ENCODE results near the gene OR1D5.

Gene OR1D5

DNA sequence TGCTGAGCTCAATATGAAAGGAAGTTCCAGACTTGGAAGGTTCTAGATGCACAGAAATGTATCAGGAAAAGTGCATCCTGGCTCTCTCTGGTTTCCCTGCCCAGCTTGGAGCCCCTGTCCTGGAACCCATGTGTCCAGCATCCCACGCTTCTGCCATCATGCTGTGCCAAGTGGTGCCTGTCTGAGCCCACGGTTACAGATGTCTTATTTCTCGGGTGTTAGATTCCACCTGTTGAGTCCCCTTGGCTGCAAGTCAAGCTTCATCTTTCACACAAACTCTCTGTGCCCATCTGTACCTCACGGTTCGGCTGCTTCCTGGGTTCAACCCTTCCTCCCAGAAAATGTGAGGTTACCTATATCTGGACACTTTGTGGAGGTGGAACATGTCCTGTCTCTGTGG, 22.5 kb downstream of the OR1D5 start:
- no peak for TF ChIP-seq CTCF (IDR thresholded peaks at IDR 0.05; ENCODE audit: extremely low read depth, missing control alignments)
- no peak for DNase-seq (ENCODE audit: low spot score)

DNA sequence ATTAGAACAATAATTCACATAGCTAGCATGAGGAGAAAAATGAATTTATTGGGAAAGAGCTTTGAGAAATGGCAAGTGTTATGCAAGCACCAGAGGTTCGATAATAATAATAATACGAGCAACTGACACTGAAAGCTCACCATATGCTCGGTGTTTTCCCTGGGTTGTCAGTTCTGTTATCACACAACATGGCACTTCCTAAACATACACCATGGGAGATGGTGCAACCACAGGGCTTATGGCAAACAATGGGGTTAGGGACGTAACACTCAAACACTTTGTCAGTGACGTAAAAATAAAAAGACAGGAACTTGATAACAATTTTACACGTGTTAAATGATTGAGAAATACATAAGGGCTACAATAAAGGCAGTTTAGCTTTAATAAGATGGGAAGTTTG, 23.7 kb downstream of the OR1D5 start:
- DNase-seq (ENCODE audit: low spot score), result no peak
- TF ChIP-seq CTCF (IDR thresholded peaks at IDR 0.05; ENCODE audit: extremely low read depth, missing control alignments), result no peak

GRCh38 chr17:3038941-3039340, 24.5 kb downstream of the OR1D5 start:
- no peak for DNase-seq (ENCODE audit: low spot score)
- no peak for TF ChIP-seq CTCF (IDR thresholded peaks at IDR 0.05; ENCODE audit: extremely low read depth, missing control alignments)

- no peak for DNase-seq (ENCODE audit: low spot score)
- TF ChIP-seq CTCF (IDR thresholded peaks at IDR 0.05; ENCODE audit: extremely low read depth, missing control alignments), result no peak
Measured at GRCh38 chr17:3037259-3037658, 26.1 kb downstream of the OR1D5 start.

DNA sequence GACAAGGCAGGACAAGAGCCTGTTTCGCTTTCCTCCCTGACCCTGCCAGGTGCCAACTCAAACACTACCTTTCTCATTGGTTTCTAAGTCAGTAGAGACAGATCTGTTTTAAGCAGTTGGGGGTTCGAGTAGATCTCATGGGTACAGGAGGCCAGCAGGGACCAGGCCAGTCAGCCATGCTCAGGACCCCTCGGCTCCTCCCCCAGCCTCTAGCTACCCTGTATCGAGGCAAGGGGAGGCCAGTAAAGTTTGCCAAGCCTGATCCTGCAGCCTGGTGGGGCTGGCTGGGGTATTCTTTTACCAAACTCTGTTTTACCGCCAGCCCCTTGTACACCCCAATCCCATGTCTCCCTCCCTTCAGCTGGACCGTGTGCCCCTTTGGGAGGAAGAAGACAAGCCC, 26.6 kb downstream of the OR1D5 start:
- DNase-seq (ENCODE audit: low spot score), result no peak
- TF ChIP-seq CTCF (IDR thresholded peaks at IDR 0.05; ENCODE audit: extremely low read depth, missing control alignments), result no peak

- DNase-seq (ENCODE audit: low spot score), result no peak
- TF ChIP-seq CTCF (IDR thresholded peaks at IDR 0.05; ENCODE audit: extremely low read depth, missing control alignments), result no peak
Measured at GRCh38 chr17:3035968-3036280, 27.5 kb downstream of the OR1D5 start.

- TF ChIP-seq CTCF (IDR thresholded peaks at IDR 0.05; ENCODE audit: extremely low read depth, missing control alignments), result no peak
- DNase-seq (ENCODE audit: low spot score), result no peak
Measured at GRCh38 chr17:3035256-3035967, 28.0 kb downstream of the OR1D5 start.
